Trophoblast cell (in vitro differentiated cells and primary cell): Measurements from ENCODE around the gene IL24.

ENCODE experiments used
- DNase-seq, 2 donors: peaks; one replicate each; pipeline ENCODE4 v3.0.0-alpha.2; 2016
- H2AFZ ChIP-seq: 2 replicates; pipeline ENCODE4 v1.6.1; 2013; ENCODE audit warnings: low read length, moderate library complexity, mild to moderate bottlenecking; ENCODE audit not compliant: insufficient read depth, poor library complexity
- H2AK5ac ChIP-seq: 2 replicates; pipeline ENCODE4 v1.6.1; 2013; ENCODE audit warnings: mild to moderate bottlenecking, low read length
- H2BK120ac ChIP-seq: 2 replicates; pipeline ENCODE4 v1.6.1; 2013; ENCODE audit warnings: low read length, mild to moderate bottlenecking, moderate library complexity; ENCODE audit not compliant: insufficient read depth, poor library complexity
- H2BK12ac ChIP-seq: 2 replicates; pipeline ENCODE4 v1.6.1; 2013; ENCODE audit warnings: mild to moderate bottlenecking, low read length, moderate library complexity
- H2BK5ac ChIP-seq: 2 replicates; pipeline ENCODE4 v1.6.1; 2013; ENCODE audit warnings: low read length, low read depth, moderate library complexity, mild to moderate bottlenecking; ENCODE audit not compliant: poor library complexity
- H3K14ac ChIP-seq: 2 replicates; pipeline ENCODE4 v1.6.1; 2013; ENCODE audit warnings: mild to moderate bottlenecking, low read length
- H3K18ac ChIP-seq: 2 replicates; pipeline ENCODE4 v1.6.1; 2013; ENCODE audit warnings: mild to moderate bottlenecking, low read length
- H3K23ac ChIP-seq: 2 replicates; pipeline ENCODE4 v1.6.1; 2013; ENCODE audit warnings: low read length
- H3K27ac ChIP-seq: 2 replicates; pipeline ENCODE4 v1.5.1; 2013; ENCODE audit warnings: low read depth, mild to moderate bottlenecking, inconsistent platforms, low read length, moderate library complexity
- H3K27me3 ChIP-seq: 2 replicates; pipeline ENCODE4 v1.6.1; 2013; ENCODE audit warnings: inconsistent platforms, mild to moderate bottlenecking, low read length, moderate library complexity; ENCODE audit not compliant: insufficient read depth
- H3K36me3 ChIP-seq, 2 experiments: 1 replicate in 1 of 2; 2 replicates in 1 of 2; pipeline ENCODE4 v1.6.1; 2013; ENCODE audit warnings: low read length in 2 of 2, mild to moderate bottlenecking in 2 of 2, moderate library complexity in 1 of 2; ENCODE audit not compliant: insufficient read depth in 2 of 2, control insufficient read depth in 1 of 2
- H3K4ac ChIP-seq: 2 replicates; pipeline ENCODE4 v1.6.1; 2013; ENCODE audit warnings: low read depth, mild to moderate bottlenecking, low read length, moderate library complexity
- H3K4me1 ChIP-seq, 2 experiments: 1 replicate in 1 of 2; 2 replicates in 1 of 2; pipeline ENCODE4 v1.6.1; 2013; ENCODE audit warnings: low read length in 2 of 2, mild to moderate bottlenecking in 2 of 2, moderate library complexity in 1 of 2; ENCODE audit not compliant: insufficient read depth in 2 of 2, control insufficient read depth in 1 of 2
- H3K4me2 ChIP-seq: 2 replicates; pipeline ENCODE4 v1.6.1; 2013; ENCODE audit warnings: inconsistent platforms, mild to moderate bottlenecking, low read length, moderate library complexity
- H3K4me3 ChIP-seq: 2 replicates; pipeline ENCODE4 v1.5.1; 2013; ENCODE audit warnings: mild to moderate bottlenecking, low read depth, low read length, inconsistent platforms
- H3K79me1 ChIP-seq: one replicate; pipeline ENCODE4 v1.6.1; 2013; ENCODE audit warnings: low read length
- H3K79me2 ChIP-seq: 2 replicates; pipeline ENCODE4 v1.6.1; 2013; ENCODE audit warnings: low read length, mild to moderate bottlenecking; ENCODE audit not compliant: control insufficient read depth, insufficient read depth, poor library complexity
- H3K9ac ChIP-seq: 2 replicates; pipeline ENCODE4 v1.6.1; 2013; ENCODE audit warnings: mild to moderate bottlenecking, low read length
- H3K9me3 ChIP-seq: 2 replicates; pipeline ENCODE4 v1.6.1; 2013; ENCODE audit warnings: low read depth, mild to moderate bottlenecking, control low read depth, inconsistent platforms, low read length; ENCODE audit not compliant: insufficient read depth
- H4K12ac ChIP-seq: 2 replicates; pipeline ENCODE4 v1.6.1; 2013; ENCODE audit warnings: low read depth, mild to moderate bottlenecking, low read length, moderate library complexity
- H4K8ac ChIP-seq: 2 replicates; pipeline ENCODE4 v1.6.1; 2013; ENCODE audit warnings: low read depth, mild to moderate bottlenecking, low read length, moderate library complexity
- H4K91ac ChIP-seq: one replicate; pipeline ENCODE4 v1.6.1; 2013; ENCODE audit warnings: low read depth, mild to moderate bottlenecking, low read length, moderate library complexity
- WGBS: extraction: QIAGEN DNeasy Blood & Tissue Kit; methylation state at CpG from one replicate; pipeline ENCODE4 v1.1.7; 2013; ENCODE audit warnings: missing lambda C conversion rate; ENCODE audit not compliant: insufficient read length, insufficient coverage; ENCODE audit errors: extremely low coverage; 5-methylcytosine and 5-hydroxymethylcytosine counted together

Gene IL24

DNA sequence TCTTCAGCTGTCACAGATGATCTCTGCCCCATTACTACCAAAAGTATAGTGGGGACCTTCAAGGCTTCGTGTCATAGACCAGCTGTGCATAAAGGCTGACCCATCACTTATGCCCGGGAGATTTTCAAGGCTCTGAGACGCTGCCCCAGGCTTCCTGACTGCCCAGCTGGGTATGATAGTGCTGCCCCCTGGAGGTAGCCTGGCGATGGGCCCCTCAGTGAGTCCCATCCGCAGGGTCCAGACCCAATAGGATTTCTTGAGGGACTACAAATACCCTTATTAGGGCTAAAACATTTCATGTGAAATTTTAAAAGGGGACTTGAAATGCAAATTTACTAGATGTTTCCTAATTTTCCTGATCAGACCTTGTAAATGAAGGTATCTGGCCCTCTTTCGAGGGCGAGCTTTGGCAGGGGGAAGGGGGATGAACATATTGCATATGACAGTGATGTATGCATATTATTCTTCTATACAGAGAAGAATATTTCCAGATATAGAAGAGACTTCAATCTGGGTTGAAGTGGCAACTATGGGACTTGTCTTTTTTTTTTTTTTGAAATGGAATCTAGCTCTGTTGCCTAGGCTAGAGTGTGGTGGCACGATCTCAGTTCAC lies 36.2 kb downstream of the IL24 start:
- H3K18ac ChIP-seq, result no peak overlapping the region
- no peaks in the 10 kb centered on the region for H3K79me2 ChIP-seq
- H2BK5ac ChIP-seq, result no peak overlapping the region
- no peak overlapping the region for H3K27ac ChIP-seq
- H2BK12ac ChIP-seq, result no peak overlapping the region
- H3K4me1 ChIP-seq, result no peaks in the 10 kb centered on the region
- no peak overlapping the region for H4K8ac ChIP-seq
- H3K4me3 ChIP-seq, result no peak overlapping the region
- H3K14ac ChIP-seq, result no peak overlapping the region
- H3K36me3 ChIP-seq, result no peaks in the 10 kb centered on the region
- no peak overlapping the region for H3K4me2 ChIP-seq
- H3K4ac ChIP-seq, result no peak overlapping the region
- H2AFZ ChIP-seq, result no peak overlapping the region
- no peak overlapping the region for H3K9ac ChIP-seq
- no peak overlapping the region for H2AK5ac ChIP-seq
- no peak overlapping the region for H4K91ac ChIP-seq
- no peak overlapping the region for H3K23ac ChIP-seq
- no peak overlapping the region for H4K12ac ChIP-seq
- no peak overlapping the region for H2BK120ac ChIP-seq
- no peaks in the 10 kb centered on the region for H3K79me1 ChIP-seq
- WGBS, result no CpG with 5 or more reads among the region's 8 CpGs
- DNase-seq, result peak; percentile 39 to 54
- no peaks in the 10 kb centered on the region for H3K27me3 ChIP-seq
- H3K9me3 ChIP-seq, result no peaks in the 10 kb centered on the region

DNA sequence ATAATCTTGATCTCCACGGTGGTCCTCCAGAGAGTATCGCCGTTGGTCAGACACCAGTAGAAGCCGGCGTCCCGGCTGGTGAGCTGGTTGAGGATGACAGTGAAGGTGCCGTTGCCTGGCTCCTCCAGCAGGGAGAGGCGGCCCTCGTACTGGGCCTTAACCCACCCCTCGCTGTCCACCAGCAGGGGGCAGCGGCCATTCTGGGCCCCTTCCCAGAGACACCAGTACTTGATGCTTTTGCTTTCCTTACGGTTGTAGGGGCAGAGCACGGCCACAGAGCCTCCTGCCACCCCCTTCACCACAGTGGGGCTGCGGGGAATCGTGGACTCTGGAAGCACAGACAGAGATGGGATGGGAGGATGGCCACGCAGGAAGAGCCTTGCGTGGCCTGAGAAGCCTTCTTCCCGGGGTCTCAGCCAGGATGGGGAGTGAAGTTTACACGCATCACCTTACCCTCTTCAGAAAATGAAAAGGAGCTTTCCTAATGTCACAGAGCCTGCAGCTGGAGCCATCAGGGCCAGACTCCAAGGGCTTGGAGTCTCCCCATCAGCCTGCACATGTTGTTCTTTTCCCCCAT lies 38.3 kb downstream of the IL24 start:
- H3K4me3 ChIP-seq, result no peak overlapping the region
- no peak overlapping the region for H4K8ac ChIP-seq
- H4K12ac ChIP-seq, result no peak overlapping the region
- H3K4ac ChIP-seq, result no peak overlapping the region
- H2BK12ac ChIP-seq, result no peak overlapping the region
- H3K36me3 ChIP-seq, result no peaks in the 10 kb centered on the region
- H3K18ac ChIP-seq, result no peak overlapping the region
- no peak overlapping the region for H2BK5ac ChIP-seq
- no peak overlapping the region for H3K27ac ChIP-seq
- no peaks in the 10 kb centered on the region for H3K4me1 ChIP-seq
- H3K4me2 ChIP-seq, result no peak overlapping the region
- H2AK5ac ChIP-seq, result no peak overlapping the region
- no peaks in the 10 kb centered on the region for H3K79me1 ChIP-seq
- no peak overlapping the region for H4K91ac ChIP-seq
- no peaks in the 10 kb centered on the region for H3K79me2 ChIP-seq
- DNase-seq, result peak; percentile 51 to 76
- H2BK120ac ChIP-seq, result no peak overlapping the region
- no peak overlapping the region for H3K14ac ChIP-seq
- no peak overlapping the region for H3K9ac ChIP-seq
- H3K27me3 ChIP-seq, result no peaks in the 10 kb centered on the region
- no peak overlapping the region for H2AFZ ChIP-seq
- no CpG with 5 or more reads among the region's 19 CpGs for WGBS
- no peaks in the 10 kb centered on the region for H3K9me3 ChIP-seq
- no peak overlapping the region for H3K23ac ChIP-seq

DNA sequence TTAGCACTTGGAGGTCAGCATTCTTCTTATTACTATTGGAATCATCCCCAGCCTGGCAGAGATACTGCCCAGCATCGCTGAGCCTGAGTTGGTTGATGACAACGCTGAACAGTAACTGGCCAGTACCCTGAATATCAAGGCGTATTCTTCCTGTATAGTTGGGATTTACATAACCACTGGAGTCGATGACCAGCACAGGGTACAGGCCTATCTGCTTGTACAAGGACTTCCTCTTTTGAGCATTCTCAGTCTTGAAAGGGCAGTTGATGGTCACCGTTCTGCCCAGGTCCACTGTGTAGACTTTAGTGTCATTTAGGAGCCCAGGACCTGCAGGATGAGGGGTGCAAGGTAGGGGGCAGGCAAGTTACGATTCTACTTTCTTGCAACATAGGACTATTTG lies 40.2 kb downstream of the IL24 start:
- no peaks in the 10 kb centered on the region for H3K79me2 ChIP-seq
- H3K4me2 ChIP-seq, result no peak overlapping the region
- WGBS, result no CpG with 5 or more reads among the region's 6 CpGs
- DNase-seq, result no peak
- no peaks in the 10 kb centered on the region for H3K79me1 ChIP-seq
- H3K9me3 ChIP-seq, result no peaks in the 10 kb centered on the region
- H3K4ac ChIP-seq, result no peak overlapping the region
- no peak overlapping the region for H3K18ac ChIP-seq
- no peak overlapping the region for H4K8ac ChIP-seq
- no peaks in the 10 kb centered on the region for H3K4me1 ChIP-seq
- H4K91ac ChIP-seq, result no peak overlapping the region
- no peak overlapping the region for H3K9ac ChIP-seq
- H3K23ac ChIP-seq, result no peak overlapping the region
- no peak overlapping the region for H3K14ac ChIP-seq
- no peak overlapping the region for H3K4me3 ChIP-seq
- H2AK5ac ChIP-seq, result no peak overlapping the region
- H3K27me3 ChIP-seq, result no peaks in the 10 kb centered on the region
- no peak overlapping the region for H2AFZ ChIP-seq
- H4K12ac ChIP-seq, result no peak overlapping the region
- H2BK120ac ChIP-seq, result no peak overlapping the region
- H2BK5ac ChIP-seq, result no peak overlapping the region
- H3K36me3 ChIP-seq, result no peaks in the 10 kb centered on the region
- H3K27ac ChIP-seq, result no peak overlapping the region
- no peak overlapping the region for H2BK12ac ChIP-seq

DNA sequence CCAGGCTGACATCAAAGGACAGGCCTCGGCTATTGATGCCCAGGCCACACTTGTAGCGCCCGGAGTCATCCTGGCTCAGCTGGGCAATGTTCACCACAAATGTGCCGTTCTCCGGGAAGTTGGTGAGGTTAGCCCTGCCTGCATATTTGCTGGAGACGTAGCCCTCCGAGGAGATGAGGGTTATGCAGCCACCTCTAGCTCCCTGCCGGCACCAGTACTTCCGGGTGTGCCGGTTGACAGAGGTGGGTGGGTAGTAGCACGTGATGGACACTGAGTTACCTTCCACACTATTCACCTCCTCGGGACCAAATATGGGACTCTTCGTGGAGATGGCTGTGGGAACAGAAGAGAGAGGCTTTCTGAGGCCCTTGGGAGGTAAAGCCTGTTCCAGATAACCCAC lies 41.9 kb downstream of the IL24 start:
- no peak overlapping the region for H2AK5ac ChIP-seq
- no peak overlapping the region for H4K91ac ChIP-seq
- no peaks in the 10 kb centered on the region for H3K27me3 ChIP-seq
- H4K8ac ChIP-seq, result no peak overlapping the region
- no peaks in the 10 kb centered on the region for H3K4me1 ChIP-seq
- no peak overlapping the region for H4K12ac ChIP-seq
- no peaks in the 10 kb centered on the region for H3K79me2 ChIP-seq
- no peak overlapping the region for H3K4me3 ChIP-seq
- H3K79me1 ChIP-seq, result no peaks in the 10 kb centered on the region
- no peak overlapping the region for H2BK5ac ChIP-seq
- no peak overlapping the region for H3K9ac ChIP-seq
- no peak overlapping the region for H3K23ac ChIP-seq
- no peak overlapping the region for H3K4ac ChIP-seq
- no peak overlapping the region for H2BK12ac ChIP-seq
- no peaks in the 10 kb centered on the region for H3K36me3 ChIP-seq
- WGBS, result no CpG with 5 or more reads among the region's 13 CpGs
- no peak overlapping the region for H3K18ac ChIP-seq
- DNase-seq, result no peak
- no peak overlapping the region for H2BK120ac ChIP-seq
- H3K4me2 ChIP-seq, result no peak overlapping the region
- no peak overlapping the region for H2AFZ ChIP-seq
- H3K9me3 ChIP-seq, result peaks cover 1% of the 10 kb centered on the region
- no peak overlapping the region for H3K14ac ChIP-seq
- no peak overlapping the region for H3K27ac ChIP-seq
